CD4-positive, alpha-beta T cell (primary cell): Measurements from ENCODE around the gene LAMC2. TPM values are rescaled to one million over a fixed set of nuclear protein-coding genes. Genes with fewer than 3 reads are reported as not detected.

ENCODE experiments used
- ATAC-seq: fragments of 200-7000 bp; cut with Tn5 transposase; one replicate; pipeline ENCODE4 v1.10.0; 2022; ENCODE audit warnings: mild to moderate bottlenecking; ENCODE audit not compliant: poor library complexity
- CTCF ChIA-PET: fragments of 350-600 bp; sonication (Branson Sonifier 250); formaldehyde crosslinking; loops from one replicate; lab custom pipeline; 2021; ENCODE audit warnings: antibody characterized with exemption, inconsistent platforms; lab: Charles Lee
- POLR2A ChIA-PET: fragments of 350-600 bp; sonication (Branson Sonifier 250); formaldehyde crosslinking; loops from one replicate; lab custom pipeline; 2021; ENCODE audit warnings: antibody characterized with exemption, inconsistent platforms; lab: Charles Lee
- DNase-seq, 14 experiments: peaks; one replicate each; pipeline ENCODE4 v3.0.0-alpha.2; 2013 to 2020; ENCODE audit warnings: mixed read lengths in 2 of 14
- H3K27ac ChIP-seq, 2 donors: one replicate each; pipeline versions ENCODE4 v1.5.1 to v1.7.0; 2013; ENCODE audit warnings: low read length in 2 of 2, low read depth in 1 of 2, mild to moderate bottlenecking in 1 of 2
- H3K27me3 ChIP-seq, 2 experiments: 1 replicate in 1 of 2; 2 replicates in 1 of 2; pipeline versions ENCODE4 v1.6.1 to v1.7.0; 2013; ENCODE audit warnings: low read length in 2 of 2, control low read depth in 1 of 2, mild to moderate bottlenecking in 1 of 2, moderate library complexity in 1 of 2; ENCODE audit not compliant: insufficient read depth in 2 of 2, control insufficient read depth in 1 of 2
- H3K36me3 ChIP-seq: one replicate; pipeline ENCODE4 v1.6.1; 2013; ENCODE audit warnings: low read length, control low read depth; ENCODE audit not compliant: insufficient read depth
- H3K4me1 ChIP-seq: one replicate; pipeline ENCODE4 v1.6.1; 2013; ENCODE audit warnings: low read length, control low read depth; ENCODE audit not compliant: insufficient read depth
- H3K4me3 ChIP-seq: one replicate; pipeline ENCODE4 v1.5.1; 2013; ENCODE audit warnings: mild to moderate bottlenecking, low read length, moderate library complexity
- H3K9me3 ChIP-seq, 2 experiments: 1 replicate in 1 of 2; 2 replicates in 1 of 2; pipeline versions ENCODE4 v1.6.1 to v1.7.0; 2013; ENCODE audit warnings: low read length in 2 of 2, mild to moderate bottlenecking in 2 of 2, control low read depth in 1 of 2, moderate library complexity in 1 of 2; ENCODE audit not compliant: control insufficient read depth in 1 of 2, insufficient read depth in 1 of 2
- H3K27ac Mint-ChIP-seq: one replicate; pipeline ENCODE4 v1.8.0; 2020; ENCODE audit warnings: mixed read lengths
- H3K27me3 Mint-ChIP-seq: one replicate; pipeline ENCODE4 v1.8.0; 2021; ENCODE audit warnings: mixed read lengths
- H3K36me3 Mint-ChIP-seq: one replicate; pipeline ENCODE4 v1.8.0; 2021; ENCODE audit warnings: low read depth, mixed read lengths
- H3K4me1 Mint-ChIP-seq: one replicate; pipeline ENCODE4 v1.8.0; 2021; ENCODE audit warnings: low read depth, mixed read lengths
- H3K4me3 Mint-ChIP-seq: one replicate; pipeline ENCODE4 v1.8.0; 2020; ENCODE audit warnings: mild to moderate bottlenecking, mixed read lengths
- H3K9me3 Mint-ChIP-seq: one replicate; pipeline ENCODE4 v1.8.0; 2020; ENCODE audit warnings: mixed read lengths
- intact Hi-C, 2 experiments: fragments of 100-400 bp; cut with DNase I in 1 of 2; cut with micrococcal nuclease in 1 of 2; formaldehyde crosslinking; loops; one replicate each; pipeline versions ENCODE4 v1.15.1 to v1.9.0; 2023 to 2025; cut with DNase I, micrococcal nuclease
- total RNA-seq, 174 experiments: library from RNA in 2 of 174; stranded (reverse) in 2 of 174; gene quantifications; one replicate each; pipeline ENCODE4 v1.2.3 and lab custom pipeline; 2021 to 2026
- TF ChIP-seq, protein P1 (sequence below): fragments of 200-600 bp; IDR thresholded peaks from one replicate; pipeline ENCODE4 v1.8.0; 2022; ENCODE audit warnings: antibody characterized with exemption, mild to moderate bottlenecking

The LAMC2 gene
- total RNA-seq, 2 experiments from 2014 or later = not detected

DNA sequence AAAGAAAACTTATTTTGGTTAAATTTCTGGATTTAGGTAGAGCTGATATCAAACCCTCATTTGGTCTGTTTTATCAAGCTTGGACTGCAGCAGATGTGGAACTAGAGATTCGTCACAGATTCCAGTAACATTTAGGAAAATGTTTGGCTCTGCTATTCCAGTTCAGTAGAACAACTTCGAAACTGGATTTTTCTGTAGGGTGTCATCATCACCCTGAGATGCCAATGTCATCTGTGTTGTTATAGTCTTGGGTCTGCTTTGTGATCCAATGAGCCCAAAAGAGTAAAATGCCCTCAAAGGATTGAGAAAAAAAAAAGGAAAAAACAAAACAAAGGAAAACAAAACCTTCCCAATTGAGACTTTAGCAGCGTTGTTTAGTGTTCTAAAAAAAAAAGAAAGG, 55.4 kb downstream of the LAMC2 start:
- Histone ChIP-seq H3K4me1 (no peaks in the 10 kb centered on the region), H3K27me3 (peaks cover 0 to 2% of the 10 kb centered on the region in 2 experiments), H3K4me3 (no peak overlapping the region), H3K27ac (no peak overlapping the region), H3K36me3 (no peaks in the 10 kb centered on the region), H3K9me3 (no peaks in the 10 kb centered on the region)
- CTCF ChIA-PET = interaction anchor here (0.9 kb wide), 1 partner anchor 414 kb away, joined by 3 read pairs; no protein-coding TSS in a partner anchor
- H3K4me1 Mint-ChIP-seq = no peaks in the 10 kb centered on the region
- no peak overlapping the region for H3K4me3 Mint-ChIP-seq
- H3K9me3 Mint-ChIP-seq = no peaks in the 10 kb centered on the region
- H3K36me3 Mint-ChIP-seq = no peaks in the 10 kb centered on the region
- TF ChIP-seq, protein P1, sequence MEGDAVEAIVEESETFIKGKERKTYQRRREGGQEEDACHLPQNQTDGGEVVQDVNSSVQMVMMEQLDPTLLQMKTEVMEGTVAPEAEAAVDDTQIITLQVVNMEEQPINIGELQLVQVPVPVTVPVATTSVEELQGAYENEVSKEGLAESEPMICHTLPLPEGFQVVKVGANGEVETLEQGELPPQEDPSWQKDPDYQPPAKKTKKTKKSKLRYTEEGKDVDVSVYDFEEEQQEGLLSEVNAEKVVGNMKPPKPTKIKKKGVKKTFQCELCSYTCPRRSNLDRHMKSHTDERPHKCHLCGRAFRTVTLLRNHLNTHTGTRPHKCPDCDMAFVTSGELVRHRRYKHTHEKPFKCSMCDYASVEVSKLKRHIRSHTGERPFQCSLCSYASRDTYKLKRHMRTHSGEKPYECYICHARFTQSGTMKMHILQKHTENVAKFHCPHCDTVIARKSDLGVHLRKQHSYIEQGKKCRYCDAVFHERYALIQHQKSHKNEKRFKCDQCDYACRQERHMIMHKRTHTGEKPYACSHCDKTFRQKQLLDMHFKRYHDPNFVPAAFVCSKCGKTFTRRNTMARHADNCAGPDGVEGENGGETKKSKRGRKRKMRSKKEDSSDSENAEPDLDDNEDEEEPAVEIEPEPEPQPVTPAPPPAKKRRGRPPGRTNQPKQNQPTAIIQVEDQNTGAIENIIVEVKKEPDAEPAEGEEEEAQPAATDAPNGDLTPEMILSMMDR = no peak
- peaks cover 2% of the 10 kb centered on the region for H3K27me3 Mint-ChIP-seq
- DNase-seq (no peak), ATAC-seq (no peak)
- POLR2A ChIA-PET = interaction anchor here (0.7 kb wide), 1 partner anchor 201 kb away, joined by 3 read pairs; no protein-coding TSS in a partner anchor
- H3K27ac Mint-ChIP-seq = no peak overlapping the region
- intact Hi-C loops = no loop called here

DNA sequence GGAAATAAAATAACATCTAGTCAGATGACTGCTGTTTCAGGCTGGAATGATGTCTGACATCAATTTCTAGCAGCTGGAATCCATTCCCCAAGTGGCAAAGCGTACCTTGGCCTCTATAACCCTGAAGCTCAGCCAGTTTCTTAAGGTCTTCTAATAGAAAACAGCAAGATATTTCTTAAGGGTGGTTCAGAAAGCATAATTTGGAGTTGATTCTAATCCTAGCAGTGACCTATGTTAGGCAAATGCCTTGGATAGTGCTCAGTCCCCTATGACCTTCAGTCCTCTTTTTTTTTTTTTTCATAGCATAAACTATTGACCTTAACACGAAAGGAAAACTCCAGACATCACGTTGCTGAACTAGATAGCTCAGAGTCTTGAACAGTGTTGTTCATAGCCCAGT, 56.5 kb downstream of the LAMC2 start:
- Histone ChIP-seq H3K27me3 (peaks cover 0 to 2% of the 10 kb centered on the region in 2 experiments), H3K27ac (no peak overlapping the region), H3K9me3 (no peaks in the 10 kb centered on the region), H3K4me3 (no peak overlapping the region), H3K36me3 (no peaks in the 10 kb centered on the region), H3K4me1 (no peaks in the 10 kb centered on the region)
- Mint-ChIP-seq H3K27ac (no peak overlapping the region), H3K9me3 (no peaks in the 10 kb centered on the region), H3K27me3 (peaks cover 5% of the 10 kb centered on the region), H3K36me3 (no peaks in the 10 kb centered on the region), H3K4me1 (no peaks in the 10 kb centered on the region), H3K4me3 (no peak overlapping the region)
- DNase-seq (no peak), ATAC-seq (no peak)
- ChIA-PET POLR2A (no interaction called here), CTCF (interaction anchor here (0.6 kb wide), 1 partner anchor 110 kb away, joined by 3 read pairs; no protein-coding TSS in a partner anchor)
- TF ChIP-seq, protein P1 = no peak
- intact Hi-C loops = no loop called here

DNA sequence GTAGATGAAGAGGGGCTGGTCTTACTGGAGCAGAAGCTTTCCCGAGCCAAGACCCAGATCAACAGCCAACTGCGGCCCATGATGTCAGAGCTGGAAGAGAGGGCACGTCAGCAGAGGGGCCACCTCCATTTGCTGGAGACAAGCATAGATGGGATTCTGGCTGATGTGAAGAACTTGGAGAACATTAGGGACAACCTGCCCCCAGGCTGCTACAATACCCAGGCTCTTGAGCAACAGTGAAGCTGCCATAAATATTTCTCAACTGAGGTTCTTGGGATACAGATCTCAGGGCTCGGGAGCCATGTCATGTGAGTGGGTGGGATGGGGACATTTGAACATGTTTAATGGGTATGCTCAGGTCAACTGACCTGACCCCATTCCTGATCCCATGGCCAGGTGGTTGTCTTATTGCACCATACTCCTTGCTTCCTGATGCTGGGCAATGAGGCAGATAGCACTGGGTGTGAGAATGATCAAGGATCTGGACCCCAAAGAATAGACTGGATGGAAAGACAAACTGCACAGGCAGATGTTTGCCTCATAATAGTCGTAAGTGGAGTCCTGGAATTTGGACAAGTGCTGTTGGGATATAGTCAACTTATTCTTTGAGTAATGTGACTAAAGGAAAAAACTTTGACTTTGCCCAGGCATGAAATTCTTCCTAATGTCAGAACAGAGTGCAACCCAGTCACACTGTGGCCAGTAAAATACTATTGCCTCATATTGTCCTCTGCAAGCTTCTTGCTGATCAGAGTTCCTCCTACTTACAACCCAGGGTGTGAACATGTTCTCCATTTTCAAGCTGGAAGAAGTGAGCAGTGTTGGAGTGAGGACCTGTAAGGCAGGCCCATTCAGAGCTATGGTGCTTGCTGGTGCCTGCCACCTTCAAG, 57.3 kb downstream of the LAMC2 start:
- Mint-ChIP-seq H3K4me1 (no peaks in the 10 kb centered on the region), H3K9me3 (no peaks in the 10 kb centered on the region), H3K27me3 (peaks cover 5% of the 10 kb centered on the region), H3K27ac (no peak overlapping the region), H3K4me3 (no peak overlapping the region), H3K36me3 (no peaks in the 10 kb centered on the region)
- Histone ChIP-seq H3K9me3 (no peaks in the 10 kb centered on the region), H3K36me3 (no peaks in the 10 kb centered on the region), H3K27me3 (peaks cover 0 to 2% of the 10 kb centered on the region in 2 experiments), H3K27ac (no peak overlapping the region), H3K4me1 (no peaks in the 10 kb centered on the region), H3K4me3 (no peak overlapping the region)
- TF ChIP-seq, protein P1 = no peak
- ChIA-PET POLR2A (no interaction called here), CTCF (no interaction called here)
- ATAC-seq (no peak), DNase-seq (no peak)
- intact Hi-C loops = no loop called here
